ENCODE data around the gene ITGB1.

- TF ChIP-seq EZH2 (IDR thresholded peaks at IDR 0.05; ENCODE audit: borderline replicate concordance, low read depth, low read length, poor library complexity, severe bottlenecking) (no peak), CTCF (conservative IDR thresholded peaks at IDR 0.05; ENCODE audit: low read depth, low read length) (no peak)
Measured at GRCh38 chr10:32890444-32890843, 67.6 kb downstream of the ITGB1 start.

All from A673 (cell line).